Stimulated activated CD8-positive, alpha-beta memory T cell treated with anti-CD3 and anti-CD28 coated beads, Interleukin-2, amount 100 ng/mL, for 1 hour (primary cell): ENCODE results near the gene CUL9.

Experiments used
- DNase-seq, 2 donors: peaks; one replicate each; pipeline ENCODE4 v3.0.0-alpha.2; 2020; ENCODE audit warnings: low read depth in 2 of 2

The CUL9 gene

GRCh38 chr6:43228951-43229802, 47.2 kb downstream of the CUL9 start, which contains the start of gene DNPH1:
Gene DNPH1, minus strand, starts transcription at chr6:43229481. Its CDS starts 25 bp downstream, at chr6:43229456.
- peak; percentile 65 to 66 for DNase-seq

GRCh38 chr6:43229803-43230620, 48.0 kb downstream of the CUL9 start:
- no peak for DNase-seq

GRCh38 chr6:43231053-43231452, 49.1 kb downstream of the CUL9 start:
- DNase-seq, result no peak

- DNase-seq, result no peak
Observed at GRCh38 chr6:43231735-43232450, 49.9 kb downstream of the CUL9 start.

- no peak for DNase-seq
Observed at GRCh38 chr6:43235841-43236240, 53.8 kb downstream of the CUL9 start.

GRCh38 chr6:43239054-43239453, 57.1 kb downstream of the CUL9 start:
- no peak for DNase-seq

GRCh38 chr6:43240950-43241349, 59.0 kb downstream of the CUL9 start:
- DNase-seq, result no peak

- no peak for DNase-seq
Observed at GRCh38 chr6:43241446-43241845, 59.5 kb downstream of the CUL9 start.

GRCh38 chr6:43242908-43243663, 61.1 kb downstream of the CUL9 start, which contains the start of gene TTBK1:
Gene TTBK1, plus strand, starts transcription at chr6:43243481. Its CDS starts 3,180 bp downstream, at chr6:43246661.
- no peak for DNase-seq

- DNase-seq, result no peak
Observed at GRCh38 chr6:43243664-43244321, 61.8 kb downstream of the CUL9 start.

GRCh38 chr6:43246301-43247113, 64.5 kb downstream of the CUL9 start:
- no peak for DNase-seq

- peak; percentile 47 to 65 for DNase-seq
Observed at GRCh38 chr6:43247114-43247999, 65.4 kb downstream of the CUL9 start.

- no peak for DNase-seq
Observed at GRCh38 chr6:43248101-43248500, 66.1 kb downstream of the CUL9 start.

GRCh38 chr6:43248791-43249190, 66.8 kb downstream of the CUL9 start:
- DNase-seq, result no peak

- no peak for DNase-seq
Observed at GRCh38 chr6:43250992-43251373, 69.0 kb downstream of the CUL9 start.

- DNase-seq, result no peak
Observed at GRCh38 chr6:43253401-43253800, 71.4 kb downstream of the CUL9 start.

- DNase-seq, result no peak
Observed at GRCh38 chr6:43254138-43254817, 72.3 kb downstream of the CUL9 start.

GRCh38 chr6:43254846-43255245, 72.8 kb downstream of the CUL9 start:
- DNase-seq, result no peak
